Measurements from ENCODE around the gene MTG2.

Gene MTG2

DNA sequence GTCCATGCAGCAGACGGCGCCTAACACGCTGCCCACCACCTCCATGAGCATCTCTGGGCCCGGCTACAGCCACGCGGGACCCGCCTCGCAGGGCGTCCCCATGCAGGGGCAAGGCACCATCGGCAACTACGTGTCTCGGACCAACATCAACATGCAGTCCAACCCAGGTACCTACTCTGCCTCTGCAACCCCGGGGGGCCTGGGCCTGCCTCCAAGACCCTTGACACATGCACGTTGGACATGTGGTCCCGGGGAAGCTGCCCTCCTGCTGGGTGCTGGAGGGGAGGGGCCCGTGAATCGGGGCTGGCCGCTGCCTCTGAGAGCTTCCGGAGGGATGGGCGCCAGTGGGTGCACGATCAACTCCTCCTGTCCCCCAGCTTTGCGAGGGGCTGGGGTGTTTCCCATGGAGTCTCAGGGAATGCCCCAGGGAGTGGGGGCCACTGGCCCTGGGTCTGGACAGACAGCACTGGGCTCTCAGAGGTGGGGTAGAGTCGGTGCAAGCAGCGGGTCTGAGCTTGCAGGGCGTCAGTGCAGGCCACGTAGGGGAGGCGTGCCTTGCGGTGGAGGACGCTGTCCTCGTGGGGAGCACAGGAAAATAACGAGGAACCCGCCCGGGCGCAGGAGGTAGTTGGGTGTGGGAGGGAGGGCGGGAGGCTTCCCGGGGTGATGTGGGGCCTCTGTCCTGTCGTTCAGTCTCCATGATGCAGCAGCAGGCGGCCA lies 19.9 kb upstream of the MTG2 start:
- no peak for DNase-seq (ENCODE audit: low read depth)

GRCh38 chr20:62163485-62163865 lies 19.4 kb upstream of the MTG2 start:
- DNase-seq (ENCODE audit: low read depth): no peak

DNA sequence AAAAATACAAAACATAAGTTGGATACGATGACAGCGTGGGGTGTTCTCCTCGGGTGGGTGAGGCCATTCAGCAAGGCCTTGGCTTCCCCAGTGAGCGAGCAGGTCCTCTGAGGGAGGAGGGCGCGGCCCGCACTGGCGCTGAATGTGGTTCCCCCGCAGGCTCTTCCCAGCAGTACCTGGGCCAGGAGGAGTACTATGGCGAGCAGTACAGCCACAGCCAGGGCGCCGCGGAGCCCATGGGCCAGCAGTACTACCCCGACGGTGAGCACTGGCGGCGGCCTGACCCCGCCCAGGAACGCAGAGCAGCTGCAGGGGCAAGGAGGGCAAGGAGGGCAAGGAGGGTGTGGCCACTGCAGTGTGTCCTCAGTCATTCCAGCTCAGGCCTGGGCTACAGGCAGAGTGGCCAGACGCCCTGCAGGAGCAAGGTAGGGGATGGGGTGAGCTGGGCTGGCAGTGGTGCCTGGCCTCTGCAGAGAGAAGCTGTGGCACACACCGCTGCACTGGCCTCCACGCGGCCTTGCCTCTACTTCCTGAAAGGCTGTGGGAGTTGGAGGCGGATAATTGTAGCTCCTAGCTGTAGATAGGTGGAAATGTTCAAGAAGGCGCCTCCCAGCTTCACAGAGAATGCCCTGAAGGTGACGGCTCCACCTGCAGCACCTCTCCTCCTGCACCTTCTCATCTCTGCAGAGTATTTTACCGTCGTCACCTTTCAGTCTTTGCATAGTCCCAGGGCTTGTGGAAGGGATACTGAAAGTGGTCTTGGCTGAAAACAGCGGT lies 18.7 kb upstream of the MTG2 start:
- DNase-seq (ENCODE audit: low read depth): no peak

- DNase-seq (ENCODE audit: low read depth): no peak
Observed at GRCh38 chr20:62164879-62165761, 17.7 kb upstream of the MTG2 start.

DNA sequence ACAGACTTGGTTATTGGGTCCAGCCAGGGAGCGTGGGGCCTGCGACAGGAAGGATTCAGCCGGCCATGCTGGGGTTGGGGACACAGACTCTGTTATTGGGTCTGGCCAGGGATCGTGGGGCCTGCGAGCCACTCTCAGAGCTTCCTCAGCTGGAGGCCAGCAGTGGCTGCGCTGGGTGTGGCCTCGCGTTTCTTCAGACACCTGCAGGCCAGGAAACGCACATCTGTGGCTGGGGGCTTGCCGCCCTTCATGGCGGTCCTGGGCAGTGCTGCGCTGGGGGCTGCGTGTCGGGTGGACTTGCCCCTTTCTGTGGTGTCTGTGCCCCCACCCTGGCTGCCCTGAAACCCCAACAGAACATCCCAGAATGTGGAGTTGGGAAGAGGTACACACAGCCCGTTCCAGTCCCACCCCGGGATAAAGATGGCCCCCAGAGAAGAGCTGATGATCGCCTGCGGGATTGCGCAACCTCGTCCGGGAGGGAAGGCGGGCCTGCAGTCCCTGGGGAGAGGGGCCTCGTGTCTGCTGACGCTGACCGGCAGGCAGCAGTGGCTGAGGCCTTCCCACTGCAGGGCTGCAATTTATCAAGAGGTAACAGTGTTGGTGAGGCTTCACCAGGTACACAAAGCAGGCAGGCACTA lies 16.9 kb upstream of the MTG2 start:
- DNase-seq (ENCODE audit: low read depth): no peak

DNA sequence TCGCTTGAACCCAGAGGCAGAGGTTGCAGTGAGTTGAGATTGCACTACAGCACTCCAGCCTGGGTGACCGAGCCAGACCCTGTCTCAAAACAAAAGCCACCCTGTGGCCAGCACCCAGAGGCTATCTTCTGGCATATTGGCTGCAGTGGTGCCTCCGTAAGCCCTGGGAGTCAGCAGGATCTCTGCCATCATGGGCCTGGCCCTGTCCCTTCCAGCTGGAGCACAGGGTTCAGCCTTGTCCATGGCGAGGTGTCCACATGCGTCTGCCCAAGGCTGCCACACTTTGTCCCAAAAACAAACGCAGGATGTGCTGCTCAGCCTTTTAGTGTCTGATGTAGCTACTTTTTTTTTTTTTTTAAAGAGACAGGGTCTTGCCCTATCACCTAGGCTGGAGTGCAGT lies 15.4 kb upstream of the MTG2 start:
- no peak for DNase-seq (ENCODE audit: low read depth)

DNA sequence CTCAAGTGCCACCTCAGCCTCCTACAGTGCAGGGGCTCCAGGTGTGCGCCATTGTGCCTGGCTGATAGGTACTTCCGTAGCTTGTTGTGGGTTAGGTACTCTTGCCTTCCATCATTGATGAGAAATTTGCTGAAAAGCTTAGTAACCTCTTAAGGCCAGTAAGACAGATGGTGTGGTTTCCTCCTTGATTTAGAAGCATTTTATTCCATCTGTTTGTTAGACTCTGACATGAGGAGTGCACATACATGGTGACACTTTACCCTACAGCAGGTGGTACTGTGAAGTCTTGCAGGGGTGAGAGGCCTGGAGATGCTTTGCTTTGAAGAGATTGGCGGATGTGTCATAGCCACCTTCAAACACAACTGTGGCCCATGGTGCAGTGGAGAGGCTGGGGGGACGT lies 14.8 kb upstream of the MTG2 start:
- no peak for DNase-seq (ENCODE audit: low read depth)

DNA sequence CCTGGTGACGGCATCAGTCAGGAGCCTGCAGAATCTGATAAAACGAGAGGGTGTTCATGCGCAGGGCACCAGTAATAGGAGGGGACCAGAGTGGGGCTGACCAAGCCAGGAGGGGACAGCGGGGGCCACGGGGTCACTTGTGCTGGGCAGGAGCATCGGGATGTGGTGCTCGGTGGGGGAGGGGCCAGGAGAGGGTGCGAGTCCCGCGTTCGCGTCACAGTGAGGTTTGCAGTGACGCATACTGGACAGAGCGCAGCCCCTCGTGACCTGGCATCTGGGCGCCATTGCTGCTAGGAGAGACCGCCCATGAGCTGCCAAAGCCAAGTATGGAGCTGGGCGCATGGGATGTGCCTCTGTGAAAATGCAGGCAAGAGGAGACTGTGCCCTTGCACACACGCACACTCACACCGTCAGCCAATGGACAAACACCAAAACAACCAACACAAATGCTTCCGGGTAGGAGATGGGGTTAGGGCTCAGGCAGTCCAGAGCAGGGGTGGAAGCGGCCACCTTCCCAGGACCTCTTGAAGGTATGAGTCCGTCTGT lies 13.9 kb upstream of the MTG2 start:
- DNase-seq (ENCODE audit: low read depth): no peak

DNA sequence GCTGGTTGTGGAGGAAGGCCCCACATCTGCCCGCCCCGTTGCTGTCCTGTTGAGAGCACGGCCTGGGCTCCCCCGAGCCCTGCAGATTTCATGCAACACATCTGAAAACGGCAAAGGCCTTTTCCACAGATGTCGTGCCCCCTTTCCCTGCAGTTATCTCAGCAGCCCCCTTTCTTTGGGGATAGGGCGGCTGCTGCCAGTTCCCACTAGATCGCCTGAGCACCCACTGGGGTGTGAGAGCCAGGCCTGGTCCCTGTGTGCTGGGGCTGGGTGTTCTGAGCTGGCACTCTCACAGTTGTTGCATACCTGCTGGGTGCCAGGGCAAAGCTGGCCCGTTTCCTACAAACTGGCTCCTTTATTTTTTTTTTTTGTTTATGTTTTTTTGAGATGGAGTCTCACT lies 12.3 kb upstream of the MTG2 start:
- no peak for DNase-seq (ENCODE audit: low read depth)

DNA sequence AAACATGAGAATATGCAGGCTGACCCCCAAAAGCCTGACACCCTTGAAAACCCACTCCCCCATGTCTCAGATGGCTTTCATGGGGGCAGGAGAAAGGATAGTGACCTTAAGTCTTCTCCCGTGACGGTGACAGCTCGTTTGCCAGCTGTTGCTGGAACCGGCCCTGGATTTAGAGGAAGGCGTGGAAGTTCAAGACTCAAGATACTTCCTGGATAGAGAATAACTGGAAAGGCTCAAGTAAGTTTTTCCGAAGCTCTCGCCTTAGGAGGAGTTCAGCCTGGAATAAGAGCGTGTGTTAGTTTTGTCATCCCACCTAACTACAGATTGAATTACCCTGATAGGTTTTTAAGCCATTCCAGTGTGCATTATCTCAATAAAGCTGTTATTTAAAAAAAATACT lies 11.6 kb upstream of the MTG2 start:
- DNase-seq (ENCODE audit: low read depth): no peak

DNA sequence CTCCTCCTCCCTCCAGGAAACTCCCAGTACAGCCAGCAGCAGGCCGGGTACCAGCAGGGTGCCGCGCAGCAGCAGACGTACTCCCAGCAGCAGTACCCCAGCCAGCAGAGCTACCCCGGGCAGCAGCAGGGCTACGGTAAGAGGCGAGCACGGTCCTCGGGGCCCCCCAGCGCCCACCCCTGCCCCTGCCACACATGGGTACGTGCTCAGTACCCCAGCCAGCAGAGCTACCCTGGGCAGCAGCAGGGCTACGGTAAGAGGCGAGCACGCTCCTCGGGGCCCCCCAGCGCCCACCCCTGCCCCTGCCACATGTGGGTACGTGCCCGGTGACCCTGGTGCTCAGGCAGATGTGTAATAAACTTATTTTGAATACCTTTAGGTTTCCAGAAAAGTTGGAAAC lies 10.2 kb upstream of the MTG2 start:
- DNase-seq (ENCODE audit: low read depth): no peak

DNA sequence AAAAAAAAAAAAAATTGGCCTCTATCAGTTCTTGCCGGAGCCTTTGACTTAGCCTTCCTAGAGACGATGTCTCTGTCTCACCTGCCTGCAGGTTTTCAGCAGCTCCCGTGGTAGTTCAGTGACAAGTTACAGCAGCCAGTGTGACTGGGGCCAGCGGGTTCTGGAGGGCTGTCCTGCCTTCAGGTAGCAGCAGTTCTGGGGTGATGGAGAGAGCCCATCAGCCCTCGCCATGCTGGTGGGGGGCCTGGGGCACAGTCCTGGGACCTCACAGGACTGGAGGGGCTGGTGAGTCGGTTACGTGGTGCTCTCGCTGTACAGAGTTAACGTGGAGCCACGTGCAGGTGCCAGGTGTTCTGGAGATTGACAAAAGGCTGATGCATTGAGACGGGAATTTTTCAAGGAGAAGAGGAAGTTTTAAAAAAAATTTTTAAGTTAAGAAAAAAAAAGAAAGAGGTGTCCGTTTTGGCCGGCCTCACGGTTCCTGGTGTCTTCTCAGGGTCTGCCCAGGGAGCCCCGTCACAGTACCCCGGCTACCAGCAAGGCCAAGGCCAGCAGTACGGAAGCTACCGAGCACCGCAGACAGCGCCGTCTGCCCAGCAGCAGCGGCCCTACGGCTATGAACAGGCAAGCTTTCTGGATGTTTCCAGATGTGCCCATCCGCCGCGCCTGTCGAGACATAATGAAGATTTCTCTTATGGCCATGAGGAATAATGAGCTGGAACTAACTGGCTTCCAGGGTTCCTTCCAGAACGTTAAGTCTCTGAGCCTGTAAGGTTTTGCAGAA lies 8.6 kb upstream of the MTG2 start:
- no peak for DNase-seq (ENCODE audit: low read depth)

- no peak for DNase-seq (ENCODE audit: low read depth)
Observed at GRCh38 chr20:62174870-62175624, 7.8 kb upstream of the MTG2 start.

- DNase-seq (ENCODE audit: low read depth): no peak
Observed at GRCh38 chr20:62175711-62176110, 7.1 kb upstream of the MTG2 start.

GRCh38 chr20:62176866-62177265 lies 6.0 kb upstream of the MTG2 start:
- no peak for DNase-seq (ENCODE audit: low read depth)

DNA sequence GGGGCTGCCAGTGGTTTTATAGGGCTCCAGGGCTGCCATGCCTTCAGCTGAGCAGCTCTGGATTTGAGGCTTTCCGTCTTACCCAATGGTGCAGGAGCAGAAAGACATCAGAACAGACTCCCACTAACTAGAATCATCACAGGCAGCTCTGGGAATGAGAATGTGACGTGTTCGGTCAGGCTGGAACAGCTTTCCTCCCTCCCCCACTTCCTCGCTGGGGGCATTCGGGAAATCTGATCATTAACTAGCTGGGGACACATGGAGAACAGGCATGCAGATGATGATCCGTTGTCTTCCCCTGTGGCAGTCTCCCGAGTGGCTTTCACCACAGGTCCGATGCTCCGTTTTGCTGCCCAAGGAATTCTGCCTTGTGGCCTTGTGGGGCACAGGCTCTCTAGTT lies 5.5 kb upstream of the MTG2 start:
- no peak for DNase-seq (ENCODE audit: low read depth)

DNA sequence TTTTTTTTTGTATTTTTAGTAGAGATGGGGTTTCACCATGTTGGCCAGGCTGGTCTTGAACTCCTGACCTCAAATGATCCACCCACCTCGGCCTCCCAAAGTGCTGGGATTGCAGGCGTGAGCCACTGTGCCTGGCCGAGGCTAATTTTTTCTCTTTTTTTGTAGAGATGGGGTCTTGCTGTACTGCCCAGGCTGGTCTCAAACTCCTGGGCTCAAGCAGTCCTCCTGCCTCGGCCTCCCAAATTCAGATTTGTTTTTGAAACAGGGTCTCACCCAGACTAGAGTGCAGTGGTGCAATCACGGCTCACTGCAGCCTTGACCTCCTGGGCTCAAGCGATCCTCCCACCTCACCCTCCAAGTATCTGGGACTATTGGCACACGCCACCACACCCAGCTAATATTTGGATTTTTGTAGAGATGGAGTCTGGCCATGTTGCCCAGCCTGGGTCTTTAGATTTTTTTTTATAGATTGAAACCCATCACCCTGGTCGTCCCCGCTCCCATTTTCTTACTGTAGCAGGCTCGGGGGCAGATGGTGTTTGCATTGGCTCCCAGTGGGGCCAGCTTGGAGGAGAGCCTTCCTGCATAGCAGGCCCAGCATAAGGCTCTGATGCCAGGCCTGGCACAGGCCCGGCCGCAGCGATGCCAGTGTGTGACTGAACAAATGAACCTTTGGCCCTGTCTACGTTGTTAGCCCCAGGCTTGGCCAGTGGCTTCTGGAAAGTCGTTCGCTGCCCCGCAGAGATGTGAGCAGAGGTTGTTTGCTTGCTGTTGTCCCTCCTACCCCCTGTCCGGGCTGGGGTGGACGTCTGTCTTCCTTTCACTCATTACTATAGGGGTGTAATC lies 4.3 kb upstream of the MTG2 start:
- DNase-seq (ENCODE audit: low read depth): no peak

GRCh38 chr20:62179162-62179504 lies 3.7 kb upstream of the MTG2 start:
- DNase-seq (ENCODE audit: low read depth): no peak

GRCh38 chr20:62181808-62182207 lies 1.0 kb upstream of the MTG2 start:
- DNase-seq (ENCODE audit: low read depth): no peak

Measured in stimulated activated CD4-positive, alpha-beta T cell treated with anti-CD3 and anti-CD28 coated beads, Interleukin-2, amount 100 ng/mL, for 4 hours (primary cell).